ENCODE measurements around the gene HIBCH. TPM values are rescaled to one million over a fixed set of nuclear protein-coding genes. Genes with fewer than 3 reads are reported as not detected.

Gene HIBCH
- total RNA-seq, 4 donors from 2014 or later, result 15.6 to 19.9 (median 17.8) TPM

DNA sequence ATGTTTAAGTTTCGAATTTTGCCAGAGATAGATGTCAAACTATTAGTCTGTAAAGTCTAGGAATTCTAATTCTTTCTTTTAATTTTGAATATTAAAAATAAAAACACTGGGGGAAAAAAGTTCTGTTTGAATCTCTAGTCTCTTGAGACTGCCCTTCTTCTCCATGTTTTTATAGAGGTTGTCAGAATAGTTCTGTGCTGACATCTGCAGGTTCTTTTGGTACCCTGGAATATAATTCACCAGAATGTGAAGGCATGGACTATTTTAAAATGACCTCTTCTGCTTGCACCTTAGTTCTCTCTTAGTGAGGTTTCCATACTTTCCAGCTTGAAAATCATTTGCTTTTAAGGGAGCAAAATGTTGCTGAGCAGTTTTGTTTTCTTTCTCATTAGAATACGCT lies 136.1 kb downstream of the HIBCH start:
- DNase-seq (ENCODE audit: low spot score in 2 of 2), result no peak
- 37 to 64% methylated on average over 2 of the region's 2 CpGs for WGBS, 2 donors
- TF ChIP-seq, protein P1, sequence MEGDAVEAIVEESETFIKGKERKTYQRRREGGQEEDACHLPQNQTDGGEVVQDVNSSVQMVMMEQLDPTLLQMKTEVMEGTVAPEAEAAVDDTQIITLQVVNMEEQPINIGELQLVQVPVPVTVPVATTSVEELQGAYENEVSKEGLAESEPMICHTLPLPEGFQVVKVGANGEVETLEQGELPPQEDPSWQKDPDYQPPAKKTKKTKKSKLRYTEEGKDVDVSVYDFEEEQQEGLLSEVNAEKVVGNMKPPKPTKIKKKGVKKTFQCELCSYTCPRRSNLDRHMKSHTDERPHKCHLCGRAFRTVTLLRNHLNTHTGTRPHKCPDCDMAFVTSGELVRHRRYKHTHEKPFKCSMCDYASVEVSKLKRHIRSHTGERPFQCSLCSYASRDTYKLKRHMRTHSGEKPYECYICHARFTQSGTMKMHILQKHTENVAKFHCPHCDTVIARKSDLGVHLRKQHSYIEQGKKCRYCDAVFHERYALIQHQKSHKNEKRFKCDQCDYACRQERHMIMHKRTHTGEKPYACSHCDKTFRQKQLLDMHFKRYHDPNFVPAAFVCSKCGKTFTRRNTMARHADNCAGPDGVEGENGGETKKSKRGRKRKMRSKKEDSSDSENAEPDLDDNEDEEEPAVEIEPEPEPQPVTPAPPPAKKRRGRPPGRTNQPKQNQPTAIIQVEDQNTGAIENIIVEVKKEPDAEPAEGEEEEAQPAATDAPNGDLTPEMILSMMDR (IDR thresholded peaks at IDR 0.05), result peak in 2 of 5 experiments; percentile 5 to 14
- TF ChIP-seq EP300 (IDR thresholded peaks at IDR 0.05), result no peak
- peaks cover 0 to 16% (median 5%) of the 10 kb centered on the region in 4 donors for H3K4me1 ChIP-seq
- no peaks in the 10 kb centered on the region for H3K9me3 ChIP-seq
- H3K36me3 ChIP-seq, result no peaks in the 10 kb centered on the region
- peak overlapping the region in 3 of 4 donors; percentile 41 to 95 (median 89) for H3K27ac ChIP-seq
- H3K27me3 ChIP-seq, result no peaks in the 10 kb centered on the region
- peak overlapping the region in 3 of 4 donors; percentile 2 to 68 (median 12) for H3K4me3 ChIP-seq

DNA sequence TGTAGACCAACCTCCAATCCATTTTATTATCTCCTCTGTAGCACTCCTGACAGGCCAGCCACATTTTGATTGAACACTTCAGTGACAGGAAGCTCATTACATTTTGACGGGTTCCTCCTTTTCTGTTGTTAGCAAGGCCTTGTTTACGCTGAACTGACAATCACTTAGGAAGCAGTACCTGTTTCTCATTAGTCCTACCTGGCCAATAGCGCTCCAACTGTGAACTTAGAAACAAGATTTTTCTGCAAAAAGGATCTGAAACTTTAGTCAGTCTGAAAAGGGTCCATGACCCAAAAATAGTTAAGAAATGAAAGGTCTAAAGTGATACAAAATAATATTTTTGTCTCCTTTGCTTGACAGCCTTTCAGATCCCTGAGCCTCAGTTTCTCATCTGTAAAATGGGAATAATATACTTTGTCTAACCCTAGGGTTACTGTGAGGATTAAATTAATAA lies 137.5 kb downstream of the HIBCH start:
- H3K36me3 ChIP-seq, result no peaks in the 10 kb centered on the region
- H3K27ac ChIP-seq, result peak overlapping the region; percentile 89 to 95 (median 92)
- H3K4me1 ChIP-seq, result peaks cover 0 to 16% (median 5%) of the 10 kb centered on the region in 4 donors
- peak overlapping the region in 3 of 4 donors; percentile 17 to 72 (median 68) for H3K4me3 ChIP-seq
- no peak for DNase-seq (ENCODE audit: low spot score in 2 of 2)
- no peaks in the 10 kb centered on the region for H3K27me3 ChIP-seq
- no peaks in the 10 kb centered on the region for H3K9me3 ChIP-seq
- 53 to 60% methylated on average over 3 of the region's 3 CpGs for WGBS, 2 donors
- TF ChIP-seq EP300 (IDR thresholded peaks at IDR 0.05) (no peak), POLR2A (IDR thresholded peaks at IDR 0.05) (no peak)
- TF ChIP-seq, protein P1 (IDR thresholded peaks at IDR 0.05), result no peak

- H3K9me3 ChIP-seq, result no peaks in the 10 kb centered on the region
- 7 to 10% methylated on average over 11 of the region's 11 CpGs for WGBS, 2 donors
- peaks cover 0 to 16% (median 5%) of the 10 kb centered on the region in 4 donors for H3K4me1 ChIP-seq
- no peaks in the 10 kb centered on the region for H3K27me3 ChIP-seq
- peak overlapping the region; percentile 68 to 80 (median 74) for H3K4me3 ChIP-seq
- TF ChIP-seq POLR2A (IDR thresholded peaks at IDR 0.05) (no peak), EP300 (IDR thresholded peaks at IDR 0.05) (no peak)
- TF ChIP-seq, protein P1 (IDR thresholded peaks at IDR 0.05), result no peak
- H3K27ac ChIP-seq, result peak overlapping the region; percentile 89 to 95 (median 92)
- DNase-seq (ENCODE audit: low spot score in 2 of 2), result no peak
- H3K36me3 ChIP-seq, result no peaks in the 10 kb centered on the region
These were observed 138.4 kb downstream of the HIBCH start for GRCh38 chr2:190181123-190181669.

GRCh38 chr2:190180313-190181122 lies 139.1 kb downstream of the HIBCH start:
- H3K27ac ChIP-seq, result peak overlapping the region; percentile 89 to 95 (median 92)
- no peaks in the 10 kb centered on the region for H3K36me3 ChIP-seq
- peak in 1 of 2 donors; percentile 15 for DNase-seq (ENCODE audit: low spot score in 2 of 2)
- TF ChIP-seq EP300 (IDR thresholded peaks at IDR 0.05) (no peak), POLR2A (IDR thresholded peaks at IDR 0.05) (no peak)
- TF ChIP-seq, protein P1 (IDR thresholded peaks at IDR 0.05), result peak; percentile 30 to 65 (median 43)
- WGBS, 2 donors, result 1 to 4% methylated on average over 4 to 72 of the region's 82 CpGs
- H3K9me3 ChIP-seq, result no peaks in the 10 kb centered on the region
- H3K4me3 ChIP-seq, result peak overlapping the region; percentile 68 to 80 (median 74)
- H3K27me3 ChIP-seq, result no peaks in the 10 kb centered on the region
- H3K4me1 ChIP-seq, result peaks cover 0 to 16% (median 5%) of the 10 kb centered on the region in 4 donors

Measured in tibial nerve (tissue), 4 donors.